ENCODE measurements around the gene KRT17. TPM values are rescaled to one million over a fixed set of nuclear protein-coding genes. Genes with fewer than 3 reads are reported as not detected.

Gene KRT17
- total and polyA plus RNA-seq, 9 of the 15 experiments (the other 6 are each of a cell fraction or from before 2014, with no cell fraction given), result 0.23 to 0.25 TPM; not detected in 7

DNA sequence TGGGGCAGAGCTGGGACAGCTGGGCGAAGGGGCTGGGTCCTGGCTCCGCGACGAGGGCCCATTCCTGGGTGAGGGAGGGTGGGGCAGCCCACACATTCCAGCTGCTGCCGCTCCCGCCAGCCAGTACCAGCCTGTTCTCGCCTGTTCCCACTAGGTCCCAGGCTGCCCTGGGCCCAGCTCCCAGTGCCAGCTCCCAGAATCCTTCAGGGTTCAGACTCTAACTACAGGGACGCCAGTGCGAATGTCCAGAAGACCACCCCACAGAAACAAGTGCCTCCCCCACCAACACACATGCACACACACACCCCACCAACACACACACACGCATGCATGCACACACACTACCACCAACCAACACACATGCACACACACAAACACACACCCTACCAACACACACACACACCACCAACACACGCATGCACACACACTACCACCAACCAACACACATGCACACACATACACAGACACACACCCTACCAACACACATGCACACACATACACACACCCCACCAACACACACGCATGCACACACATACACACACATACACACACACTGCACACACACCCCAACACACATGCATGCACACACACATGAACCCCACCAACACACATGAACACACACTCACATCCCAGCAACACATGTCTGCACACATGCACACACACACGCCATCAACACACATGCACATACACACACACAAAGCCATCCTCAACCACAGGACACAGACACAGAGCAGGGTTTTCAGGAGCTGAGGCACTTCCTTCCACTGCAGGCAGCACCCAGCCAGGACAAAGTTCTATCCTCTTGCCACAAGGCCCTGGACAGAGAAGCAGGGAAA is 27.5 kb upstream of the KRT17 start:
- H3K36me3 ChIP-seq (ENCODE audit: control insufficient read depth, insufficient read depth, low read length), result no peaks in the 10 kb centered on the region
- no peak overlapping the region for H3K4me3 ChIP-seq
- WGBS (ENCODE audit: insufficient coverage, low coverage, missing lambda C conversion rate), result 46% methylated on average over 13 of the region's 13 CpGs
- no peak for DNase-seq (ENCODE audit: extremely low read depth in 1 of 4, low spot score in 3 of 4)
- FAIRE-seq, result peak; percentile 6
- intact Hi-C loops (cut with micrococcal nuclease), result no loop called here
- ChIA-PET POLR2A (interaction anchor here (0.6 to 1.4 kb wide), 3 partner anchors 37 to 194 kb away, joined by 3 to 5 read pairs (median 4); partner anchors contain the start of gene EIF1), CTCF (ENCODE audit: low intra/inter-chr PET ratio) (no interaction called here)
- in situ Hi-C loops (cut with MboI), result loop anchor here (25.0 kb wide), 1 partner anchor 1040 kb away; no protein-coding TSS in a partner anchor
- H3K4me1 ChIP-seq (replicated peaks in 1 of 2; ENCODE audit: control insufficient read depth in 2 of 2, insufficient read depth in 2 of 2, low read length in 2 of 2), result peaks cover 9 to 49% of the 10 kb centered on the region in 2 experiments; a peak in 3 of 5 replicates
- H3K27ac ChIP-seq (ENCODE audit: extremely low read depth, low read depth, low read length), result no peak overlapping the region
- peaks cover 2 to 20% of the 10 kb centered on the region in 2 experiments; a peak in 2 of 5 replicates for H3K27me3 ChIP-seq (ENCODE audit: control insufficient read depth in 2 of 2, insufficient read depth in 2 of 2, low read length in 2 of 2)
- H3K79me2 ChIP-seq (ENCODE audit: control insufficient read depth, insufficient read depth, low read length), result no peaks in the 10 kb centered on the region
- H2AFZ ChIP-seq (ENCODE audit: low read depth, low read length), result no peak overlapping the region
- no peak for ATAC-seq
- no peak overlapping the region for H3K9ac ChIP-seq (ENCODE audit: insufficient read depth in 1 of 2, low read depth in 2 of 2, low read length in 2 of 2)
- H3K9me3 ChIP-seq (replicated peaks; ENCODE audit: control insufficient read depth, insufficient read depth, low read depth, low read length), result no peaks in the 10 kb centered on the region
- BruUV-seq (replicated peaks), result no TSS peak
- H4K20me1 ChIP-seq (replicated peaks; ENCODE audit: control insufficient read depth, insufficient read depth, low read length), result 0 out of 2 replicates have a peak, but pooled peaks cover 3% of the 10 kb centered on the region
- H3K9me1 ChIP-seq (ENCODE audit: control insufficient read depth, insufficient read depth, low read length), result no peaks in the 10 kb centered on the region
- H3K4me2 ChIP-seq (ENCODE audit: insufficient read depth, low read length), result no peak overlapping the region
- TF ChIP-seq, protein P1, sequence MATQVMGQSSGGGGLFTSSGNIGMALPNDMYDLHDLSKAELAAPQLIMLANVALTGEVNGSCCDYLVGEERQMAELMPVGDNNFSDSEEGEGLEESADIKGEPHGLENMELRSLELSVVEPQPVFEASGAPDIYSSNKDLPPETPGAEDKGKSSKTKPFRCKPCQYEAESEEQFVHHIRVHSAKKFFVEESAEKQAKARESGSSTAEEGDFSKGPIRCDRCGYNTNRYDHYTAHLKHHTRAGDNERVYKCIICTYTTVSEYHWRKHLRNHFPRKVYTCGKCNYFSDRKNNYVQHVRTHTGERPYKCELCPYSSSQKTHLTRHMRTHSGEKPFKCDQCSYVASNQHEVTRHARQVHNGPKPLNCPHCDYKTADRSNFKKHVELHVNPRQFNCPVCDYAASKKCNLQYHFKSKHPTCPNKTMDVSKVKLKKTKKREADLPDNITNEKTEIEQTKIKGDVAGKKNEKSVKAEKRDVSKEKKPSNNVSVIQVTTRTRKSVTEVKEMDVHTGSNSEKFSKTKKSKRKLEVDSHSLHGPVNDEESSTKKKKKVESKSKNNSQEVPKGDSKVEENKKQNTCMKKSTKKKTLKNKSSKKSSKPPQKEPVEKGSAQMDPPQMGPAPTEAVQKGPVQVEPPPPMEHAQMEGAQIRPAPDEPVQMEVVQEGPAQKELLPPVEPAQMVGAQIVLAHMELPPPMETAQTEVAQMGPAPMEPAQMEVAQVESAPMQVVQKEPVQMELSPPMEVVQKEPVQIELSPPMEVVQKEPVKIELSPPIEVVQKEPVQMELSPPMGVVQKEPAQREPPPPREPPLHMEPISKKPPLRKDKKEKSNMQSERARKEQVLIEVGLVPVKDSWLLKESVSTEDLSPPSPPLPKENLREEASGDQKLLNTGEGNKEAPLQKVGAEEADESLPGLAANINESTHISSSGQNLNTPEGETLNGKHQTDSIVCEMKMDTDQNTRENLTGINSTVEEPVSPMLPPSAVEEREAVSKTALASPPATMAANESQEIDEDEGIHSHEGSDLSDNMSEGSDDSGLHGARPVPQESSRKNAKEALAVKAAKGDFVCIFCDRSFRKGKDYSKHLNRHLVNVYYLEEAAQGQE (IDR thresholded peaks at IDR 0.05; ENCODE audit: borderline replicate concordance), result peak; percentile 42; the same call in 1 of the 2 replicates
- TF ChIP-seq, protein P1 (CRISPR knock-in tag; IDR thresholded peaks at IDR 0.05; ENCODE audit: low read depth), result no peak
- peak; percentile 47; the same call in 1 of the 2 replicates for TF ChIP-seq TSC22D4 (tag; IDR thresholded peaks at IDR 0.05)
- TF ChIP-seq RBBP5 (IDR thresholded peaks at IDR 0.05; ENCODE audit: borderline replicate concordance, insufficient read depth, low read length, poor library complexity, severe bottlenecking), result no peak
- no peak for TF ChIP-seq ZNF584 (CRISPR knock-in tag; IDR thresholded peaks at IDR 0.05; ENCODE audit: low read depth)
- TF ChIP-seq, protein P2, sequence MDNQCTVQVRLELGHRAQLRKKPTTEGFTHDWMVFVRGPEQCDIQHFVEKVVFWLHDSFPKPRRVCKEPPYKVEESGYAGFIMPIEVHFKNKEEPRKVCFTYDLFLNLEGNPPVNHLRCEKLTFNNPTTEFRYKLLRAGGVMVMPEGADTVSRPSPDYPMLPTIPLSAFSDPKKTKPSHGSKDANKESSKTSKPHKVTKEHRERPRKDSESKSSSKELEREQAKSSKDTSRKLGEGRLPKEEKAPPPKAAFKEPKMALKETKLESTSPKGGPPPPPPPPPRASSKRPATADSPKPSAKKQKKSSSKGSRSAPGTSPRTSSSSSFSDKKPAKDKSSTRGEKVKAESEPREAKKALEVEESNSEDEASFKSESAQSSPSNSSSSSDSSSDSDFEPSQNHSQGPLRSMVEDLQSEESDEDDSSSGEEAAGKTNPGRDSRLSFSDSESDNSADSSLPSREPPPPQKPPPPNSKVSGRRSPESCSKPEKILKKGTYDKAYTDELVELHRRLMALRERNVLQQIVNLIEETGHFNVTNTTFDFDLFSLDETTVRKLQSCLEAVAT (IDR thresholded peaks at IDR 0.05), result peak in 1 of 2 experiments; percentile 15; a peak in 1 of 4 replicates
- TF ChIP-seq, protein P3, sequence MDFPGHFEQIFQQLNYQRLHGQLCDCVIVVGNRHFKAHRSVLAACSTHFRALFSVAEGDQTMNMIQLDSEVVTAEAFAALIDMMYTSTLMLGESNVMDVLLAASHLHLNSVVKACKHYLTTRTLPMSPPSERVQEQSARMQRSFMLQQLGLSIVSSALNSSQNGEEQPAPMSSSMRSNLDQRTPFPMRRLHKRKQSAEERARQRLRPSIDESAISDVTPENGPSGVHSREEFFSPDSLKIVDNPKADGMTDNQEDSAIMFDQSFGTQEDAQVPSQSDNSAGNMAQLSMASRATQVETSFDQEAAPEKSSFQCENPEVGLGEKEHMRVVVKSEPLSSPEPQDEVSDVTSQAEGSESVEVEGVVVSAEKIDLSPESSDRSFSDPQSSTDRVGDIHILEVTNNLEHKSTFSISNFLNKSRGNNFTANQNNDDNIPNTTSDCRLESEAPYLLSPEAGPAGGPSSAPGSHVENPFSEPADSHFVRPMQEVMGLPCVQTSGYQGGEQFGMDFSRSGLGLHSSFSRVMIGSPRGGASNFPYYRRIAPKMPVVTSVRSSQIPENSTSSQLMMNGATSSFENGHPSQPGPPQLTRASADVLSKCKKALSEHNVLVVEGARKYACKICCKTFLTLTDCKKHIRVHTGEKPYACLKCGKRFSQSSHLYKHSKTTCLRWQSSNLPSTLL (IDR thresholded peaks at IDR 0.05), result 0 out of 2 replicates have a peak, but pooled peaks have one; percentile 14
- TF ChIP-seq SMARCA5 (IDR thresholded peaks at IDR 0.05), result 0 out of 2 replicates have a peak, but pooled peaks have one; percentile 24
